ENCODE data around the gene EPHA6.
A peak's percentile ranks its signal among the peaks of the same experiment; 100 is the strongest.
"Not testable (repeated sequence)": the region's sequence is repeated elsewhere in the genome, so short reads cannot be mapped to it uniquely, and the experiment has no call there.

Gene EPHA6

DNA sequence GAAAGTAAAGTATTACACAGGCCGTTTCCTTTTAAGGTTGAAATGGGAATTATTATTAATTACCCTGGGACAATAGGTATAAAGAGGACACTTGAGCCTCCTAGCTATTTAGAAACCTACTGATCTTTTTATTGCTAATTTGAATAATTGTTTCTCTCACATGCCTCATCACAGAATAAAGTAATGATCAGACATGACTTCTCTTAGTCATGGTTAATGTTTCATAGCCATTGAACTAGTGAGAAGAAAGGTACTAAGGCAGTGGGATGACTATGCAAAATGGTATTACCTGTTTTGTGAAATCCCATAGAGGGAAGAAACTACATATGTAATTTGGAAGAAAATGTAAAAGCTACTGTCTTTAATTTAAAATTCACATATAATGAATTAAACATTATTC, 85.6 kb downstream of the EPHA6 start:
- DNase-seq (ENCODE audit: low read depth, low spot score) = no peak

DNA sequence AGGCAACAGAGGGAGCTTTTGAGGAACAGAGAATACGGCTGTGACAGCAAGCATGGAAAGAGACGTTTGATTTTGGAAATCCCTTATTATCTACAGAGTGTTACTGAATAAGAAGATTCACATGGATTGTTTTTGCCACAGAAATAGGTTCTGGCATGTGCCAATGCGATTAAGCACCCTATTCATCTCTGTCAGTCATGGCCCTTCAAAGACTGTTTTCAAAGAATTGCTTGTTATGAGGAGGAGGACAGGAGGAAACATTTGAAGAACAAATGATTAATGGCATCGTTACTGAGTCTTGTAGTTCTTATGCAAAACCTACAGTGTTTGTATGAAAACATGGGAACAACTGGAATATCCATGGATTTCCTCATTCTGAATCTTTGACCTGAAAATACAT, 86.2 kb downstream of the EPHA6 start:
- DNase-seq (ENCODE audit: low read depth, low spot score) = no peak
- H3K27ac ChIP-seq = no peak overlapping the region

More for the DNA sequence above, 85.6 kb downstream of the EPHA6 start:
- H3K27ac ChIP-seq = no peak overlapping the region

DNA sequence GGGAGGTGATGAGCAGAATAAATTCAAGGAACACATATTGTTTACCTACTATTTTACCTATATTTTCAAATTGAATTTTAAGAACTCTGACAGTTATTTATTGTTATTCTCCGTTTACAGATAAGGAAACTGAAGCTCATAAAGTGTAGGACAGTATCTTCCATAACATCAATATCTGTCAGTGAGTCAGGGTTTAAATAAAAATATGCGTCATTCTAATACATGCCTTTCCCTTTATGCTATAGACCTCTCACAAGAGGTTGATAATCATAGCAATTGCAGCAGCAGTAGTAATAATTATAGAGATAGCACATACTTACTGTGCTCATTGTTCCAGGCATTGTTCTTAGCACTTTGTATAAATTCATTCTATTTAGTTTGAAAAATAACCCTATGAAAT, 101.1 kb downstream of the EPHA6 start:
- H3K27ac ChIP-seq = no peak overlapping the region
- no peak for DNase-seq (ENCODE audit: low read depth, low spot score)

DNA sequence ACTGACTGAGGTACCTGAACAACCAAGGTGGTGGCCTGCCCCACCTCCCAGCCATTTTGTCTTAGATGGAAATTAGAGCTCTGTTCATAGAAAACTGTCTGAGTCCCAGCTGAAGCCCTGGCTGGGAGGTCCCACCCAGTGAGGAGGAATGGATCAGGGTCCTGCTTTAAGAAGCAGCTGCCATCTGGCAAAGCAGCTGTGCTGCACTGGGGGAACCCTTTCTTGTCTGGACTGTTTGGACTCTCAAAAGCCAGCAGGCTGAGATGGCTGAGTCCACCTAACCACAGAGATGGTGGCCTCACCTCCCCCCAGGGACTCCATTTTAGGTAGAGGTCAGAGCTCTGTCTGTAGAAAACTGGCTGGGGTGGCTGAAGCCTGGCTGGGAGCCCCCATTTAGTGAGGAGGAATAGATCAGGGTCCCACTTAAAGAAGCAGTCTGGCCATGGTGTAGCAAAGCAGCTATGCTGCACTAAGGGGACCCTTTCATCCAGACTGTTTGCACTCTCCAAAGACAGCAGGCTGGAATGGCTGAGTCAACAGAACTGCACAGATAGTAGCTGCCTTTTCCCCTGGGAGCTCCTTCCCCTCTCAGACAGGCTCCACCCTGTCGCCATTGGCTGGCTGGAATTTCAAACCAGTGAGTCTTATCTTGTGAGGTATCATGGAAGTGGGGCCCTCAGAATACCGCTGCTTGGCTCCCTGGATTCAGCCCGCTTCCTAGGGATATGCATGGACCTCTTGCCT, 116.9 kb downstream of the EPHA6 start:
- DNase-seq (ENCODE audit: low read depth, low spot score) = no peak
- no peak overlapping the region for H3K27ac ChIP-seq

DNA sequence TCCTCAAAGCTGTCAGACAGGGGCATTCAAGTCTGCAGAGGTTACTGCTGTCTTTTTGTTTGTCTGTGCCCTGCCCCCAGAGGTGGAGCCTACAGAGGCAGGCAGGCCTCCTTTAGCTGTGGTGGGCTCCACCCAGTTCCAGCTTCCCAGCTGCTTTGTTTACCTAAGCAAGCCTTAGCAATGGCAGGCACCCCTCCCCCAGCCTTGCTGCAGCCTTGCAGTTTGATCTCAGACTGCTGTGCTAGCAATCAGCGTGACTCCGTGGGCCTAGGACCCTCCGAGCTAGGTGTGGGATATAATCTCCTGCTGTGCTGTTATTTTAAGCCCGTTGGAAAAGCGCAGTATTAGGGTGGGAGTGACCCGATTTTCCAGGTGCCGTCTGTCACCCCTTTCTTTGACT, 127.7 kb downstream of the EPHA6 start:
- not testable (repeated sequence) for H3K27ac ChIP-seq; DNase-seq (ENCODE audit: low read depth, low spot score)

DNA sequence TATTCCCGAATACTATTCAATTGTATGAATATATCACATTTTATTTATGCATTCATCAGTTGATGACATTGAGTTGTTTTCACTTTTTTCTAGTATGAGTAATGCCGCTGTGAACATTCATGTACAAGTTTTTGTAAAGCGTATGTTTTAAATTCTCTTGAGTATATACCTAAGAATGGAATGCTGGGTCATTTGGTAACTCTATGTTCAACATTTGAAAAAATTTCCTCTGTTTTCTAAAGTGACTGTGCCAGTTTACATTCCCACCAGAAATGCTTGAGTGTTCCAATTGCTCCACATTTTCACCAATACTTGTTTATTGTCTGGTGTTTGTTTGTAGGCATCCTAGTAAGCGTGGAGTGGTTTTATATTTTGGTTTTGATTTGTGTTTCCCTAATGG, 144.5 kb downstream of the EPHA6 start:
- peak overlapping the region; percentile 100 for H3K27ac ChIP-seq
- DNase-seq (ENCODE audit: low read depth, low spot score) = no peak

DNA sequence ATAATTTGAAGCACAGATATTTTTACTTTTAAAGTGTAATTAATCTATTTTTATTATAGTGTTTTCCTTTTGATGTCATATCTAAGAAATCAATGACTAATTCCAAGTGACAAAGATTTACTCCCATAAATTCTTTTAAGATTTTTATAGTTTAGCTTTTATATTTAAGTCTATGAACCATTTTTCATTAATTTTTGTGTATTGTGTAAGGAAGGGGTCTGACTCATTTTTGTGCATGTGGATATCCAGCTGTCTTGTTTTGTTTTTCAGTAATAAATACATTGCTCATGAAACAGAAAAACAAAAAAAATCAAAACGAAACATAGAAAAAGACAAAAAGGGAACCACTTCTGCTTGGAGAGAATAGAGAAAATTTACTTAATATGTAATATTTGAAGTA, 145.1 kb downstream of the EPHA6 start:
- peak overlapping the region; percentile 100 for H3K27ac ChIP-seq
- no peak for DNase-seq (ENCODE audit: low read depth, low spot score)

DNA sequence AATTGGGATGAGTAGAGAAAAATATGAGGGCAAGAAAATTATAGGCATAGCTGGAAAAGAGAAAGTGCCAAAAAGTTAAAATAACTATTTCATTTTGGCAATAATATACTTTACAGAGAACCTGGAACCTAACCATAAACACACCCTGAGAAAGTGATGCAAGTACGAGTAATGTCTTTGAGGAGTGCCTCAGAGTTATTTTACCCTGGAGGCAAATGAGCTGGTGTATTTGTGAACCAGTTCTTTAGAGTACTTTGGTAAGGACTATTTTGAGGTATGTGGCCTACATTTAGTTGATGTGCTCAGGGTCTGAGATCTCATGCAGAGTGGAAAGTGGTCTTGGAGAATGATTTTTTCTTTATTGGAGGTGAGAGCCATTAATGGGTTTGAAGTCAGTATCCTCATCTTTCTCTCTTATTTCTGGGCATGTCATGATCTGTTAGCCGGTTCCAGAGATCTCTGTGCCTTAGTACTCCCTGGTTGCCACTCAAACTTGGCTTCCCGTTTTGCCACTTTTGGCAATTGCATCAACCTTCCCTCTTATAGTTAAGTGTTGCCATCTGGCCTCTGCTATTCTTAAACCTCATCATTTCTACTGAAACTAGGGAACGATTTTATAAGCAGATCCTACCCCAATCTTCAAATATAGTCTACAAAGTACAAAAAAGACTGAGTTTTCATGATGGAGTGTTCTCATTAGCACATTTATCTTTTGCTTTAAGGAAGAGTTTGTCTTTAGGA, 145.7 kb downstream of the EPHA6 start:
- peak; percentile 82 for DNase-seq (ENCODE audit: low read depth, low spot score)
- peak overlapping the region; percentile 100 for H3K27ac ChIP-seq

DNA sequence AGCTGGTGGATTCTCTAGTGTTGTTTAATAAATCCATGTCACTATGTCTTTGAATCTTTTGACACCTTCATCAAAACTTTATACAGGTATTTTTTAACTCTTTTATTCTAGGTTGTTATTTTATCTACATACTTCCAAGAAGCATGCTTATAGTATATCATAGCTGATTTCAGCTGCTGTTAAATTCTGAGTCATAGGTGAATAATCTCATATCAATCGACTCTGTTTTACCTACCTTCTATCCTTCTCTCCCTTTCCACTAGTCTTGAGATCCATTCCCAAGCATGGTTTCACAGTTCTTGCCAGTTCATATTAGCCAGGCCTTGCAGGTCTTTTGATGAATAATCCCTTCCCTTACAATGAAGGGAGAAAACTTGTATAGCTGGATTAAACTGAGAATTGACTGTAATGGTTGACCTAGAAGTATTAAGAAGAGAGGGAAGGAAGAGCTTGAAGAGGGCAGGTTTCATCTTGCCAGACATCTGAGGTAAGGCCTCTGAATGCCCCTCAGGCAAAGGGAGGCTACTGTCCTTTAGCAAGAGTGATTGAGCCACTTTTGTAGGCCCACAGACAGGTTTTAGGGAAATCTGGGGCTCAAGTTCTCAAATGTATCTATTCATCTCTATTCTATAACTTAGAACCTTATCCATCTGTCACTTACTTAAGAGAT, 146.4 kb downstream of the EPHA6 start:
- peak; percentile 79 for DNase-seq (ENCODE audit: low read depth, low spot score)
- H3K27ac ChIP-seq = peak overlapping the region; percentile 100

DNA sequence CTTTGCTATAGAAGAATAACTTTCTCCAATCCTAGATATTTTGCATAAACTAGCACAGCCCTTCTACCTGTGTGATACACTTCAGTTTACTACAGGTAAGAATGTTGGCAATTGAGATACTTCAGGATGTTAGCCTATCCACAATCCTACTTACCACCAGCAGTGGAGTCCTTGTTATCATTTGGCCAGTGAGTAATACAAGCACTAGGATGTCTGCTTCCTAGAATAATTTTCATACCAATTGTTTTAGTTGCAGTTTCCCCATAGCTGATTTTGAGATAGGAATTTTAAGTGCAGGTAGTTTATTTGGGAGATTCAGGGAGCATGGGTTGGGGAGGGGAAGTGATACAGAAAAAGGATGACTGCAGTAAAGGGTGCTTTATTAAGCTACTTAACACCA, 147.2 kb downstream of the EPHA6 start:
- H3K27ac ChIP-seq = peak overlapping the region; percentile 100
- no peak for DNase-seq (ENCODE audit: low read depth, low spot score)

DNA sequence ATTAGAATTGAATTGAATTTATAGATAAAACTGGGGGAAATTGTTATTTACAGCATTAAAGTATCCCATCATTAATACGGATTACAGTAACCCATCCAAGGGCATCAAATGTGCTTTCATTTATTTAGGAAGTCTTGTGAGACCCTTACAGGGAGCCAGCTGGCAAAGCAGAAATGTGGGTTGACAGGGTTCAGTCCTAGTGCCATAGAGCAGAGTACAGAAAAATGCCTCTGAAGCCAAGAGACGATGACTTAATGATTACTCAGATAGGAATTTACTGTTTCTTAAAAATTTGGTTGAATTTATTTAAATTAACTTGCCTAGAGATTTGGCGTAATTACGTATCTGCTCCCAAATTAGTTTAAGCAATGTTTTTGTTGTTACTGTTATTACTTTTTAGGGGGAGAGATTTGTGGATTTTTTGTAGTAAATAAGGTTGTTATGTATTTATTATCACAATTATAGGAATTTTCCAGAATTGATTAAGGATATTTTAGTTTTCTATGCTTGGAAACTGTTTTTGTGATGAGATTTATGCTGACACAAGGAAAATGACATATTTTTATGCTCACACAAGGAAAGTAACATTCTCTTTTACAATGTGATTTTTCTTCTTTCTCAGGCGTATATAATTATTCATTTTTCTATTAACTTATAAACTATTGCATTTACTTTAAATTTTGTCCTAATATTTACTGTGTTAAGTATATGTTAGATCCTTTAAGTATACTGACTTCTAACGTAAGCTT, 152.0 kb downstream of the EPHA6 start:
- DNase-seq (ENCODE audit: low read depth, low spot score) = no peak
- peak overlapping the region; percentile 14 for H3K27ac ChIP-seq

DNA sequence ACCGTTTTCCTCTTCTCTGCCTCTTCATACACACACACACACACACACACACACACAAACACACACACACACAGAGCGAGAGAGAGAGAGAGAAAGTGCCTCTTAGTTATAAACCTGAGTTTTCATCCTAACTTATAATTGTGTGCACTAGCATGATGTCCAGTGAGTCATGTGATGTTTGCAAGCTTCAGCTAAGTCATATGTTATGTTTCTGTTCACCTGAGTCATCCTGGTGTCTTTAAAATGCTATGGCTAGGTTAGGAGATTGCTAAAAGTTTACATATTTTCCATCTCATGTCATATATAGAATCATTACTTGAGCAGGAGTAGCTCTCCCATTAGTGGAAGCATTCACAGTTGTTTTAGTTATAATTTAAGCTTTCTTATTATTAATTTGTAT, 155.8 kb downstream of the EPHA6 start:
- H3K27ac ChIP-seq = peak overlapping the region; percentile 66

DNA sequence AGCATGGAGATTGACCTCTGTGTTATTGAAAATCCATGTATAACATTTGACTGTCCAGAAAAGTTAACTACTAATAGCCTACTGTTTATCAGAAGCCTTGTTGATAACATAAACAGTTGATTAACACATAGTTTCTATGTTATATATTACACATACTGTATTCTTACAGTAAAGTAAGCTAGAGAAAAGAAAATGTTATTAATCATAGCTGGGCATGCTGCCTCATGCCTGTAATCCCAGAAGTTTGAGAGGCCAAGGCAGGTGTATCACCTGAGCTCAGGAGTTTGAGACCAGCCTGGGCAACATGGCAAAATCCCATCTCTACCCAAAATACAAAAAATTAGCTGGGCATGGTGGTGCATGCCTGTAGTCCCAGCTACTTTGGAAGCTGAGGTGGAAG, 163.3 kb downstream of the EPHA6 start:
- no peak for DNase-seq (ENCODE audit: low read depth, low spot score)

More for the DNA sequence above, 155.8 kb downstream of the EPHA6 start:
- peak; percentile 56 for DNase-seq (ENCODE audit: low read depth, low spot score)

DNA sequence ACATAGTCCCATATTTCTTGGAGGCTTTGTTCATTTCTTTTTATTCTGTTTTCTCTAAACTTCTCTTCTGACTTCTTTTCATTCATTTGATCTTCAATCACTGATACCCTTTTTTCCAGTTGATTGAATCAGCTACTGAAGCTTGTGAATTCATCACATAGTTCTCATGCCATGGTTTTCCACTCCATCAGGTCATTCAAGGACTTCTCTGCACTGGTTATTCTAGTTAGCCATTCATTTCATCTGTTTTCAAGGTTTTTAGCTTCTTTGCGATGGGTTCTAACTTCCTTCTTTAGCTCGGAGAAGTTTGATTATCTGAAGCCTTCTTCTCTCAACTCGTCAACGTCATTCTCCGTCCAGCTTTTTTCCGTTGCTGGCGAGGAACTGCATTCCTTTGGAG, 169.3 kb downstream of the EPHA6 start:
- DNase-seq (ENCODE audit: low read depth, low spot score); H3K27ac ChIP-seq: not testable (repeated sequence)

More for the DNA sequence above, 163.3 kb downstream of the EPHA6 start:
- H3K27ac ChIP-seq = no peak overlapping the region

DNA sequence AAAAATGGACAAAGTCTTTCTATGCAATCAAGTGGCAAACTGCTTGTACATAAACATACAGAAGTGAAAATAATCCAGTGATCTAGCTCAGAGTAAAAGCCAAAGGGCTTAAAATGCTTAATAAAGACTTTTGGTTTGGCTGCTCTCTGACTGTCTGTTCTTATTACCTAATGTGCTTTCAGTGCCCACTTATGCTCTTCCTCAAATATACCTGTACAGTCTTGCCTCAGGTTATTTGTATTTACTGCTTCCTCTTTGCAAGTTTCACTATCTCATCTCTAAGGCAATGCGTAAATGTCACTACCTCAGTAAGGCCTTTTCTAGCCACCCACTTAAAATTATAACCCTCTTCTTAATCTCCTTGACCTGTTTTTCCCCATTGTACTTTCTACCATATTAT, 171.8 kb downstream of the EPHA6 start:
- DNase-seq (ENCODE audit: low read depth, low spot score) = no peak
- H3K27ac ChIP-seq = no peak overlapping the region

DNA sequence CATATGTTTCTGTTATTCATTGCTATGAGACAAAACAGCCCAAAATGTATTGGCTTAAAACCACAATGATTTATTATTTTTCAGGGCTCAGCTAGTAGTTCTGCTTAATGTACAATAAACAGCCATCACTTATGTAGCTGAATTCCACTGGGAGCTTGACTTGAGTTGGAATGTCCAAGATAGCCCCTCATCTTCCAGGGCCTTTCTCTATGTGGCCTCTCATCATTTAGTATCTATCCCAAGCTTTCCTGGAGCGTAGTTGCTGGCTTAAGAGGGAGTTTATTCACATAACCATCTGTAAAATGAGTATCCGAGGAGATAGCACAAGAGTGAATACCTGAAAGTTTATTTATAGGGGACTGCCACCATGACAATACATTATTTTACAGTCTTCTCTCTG, 176.8 kb downstream of the EPHA6 start:
- no peak overlapping the region for H3K27ac ChIP-seq
- DNase-seq (ENCODE audit: low read depth, low spot score) = no peak

DNA sequence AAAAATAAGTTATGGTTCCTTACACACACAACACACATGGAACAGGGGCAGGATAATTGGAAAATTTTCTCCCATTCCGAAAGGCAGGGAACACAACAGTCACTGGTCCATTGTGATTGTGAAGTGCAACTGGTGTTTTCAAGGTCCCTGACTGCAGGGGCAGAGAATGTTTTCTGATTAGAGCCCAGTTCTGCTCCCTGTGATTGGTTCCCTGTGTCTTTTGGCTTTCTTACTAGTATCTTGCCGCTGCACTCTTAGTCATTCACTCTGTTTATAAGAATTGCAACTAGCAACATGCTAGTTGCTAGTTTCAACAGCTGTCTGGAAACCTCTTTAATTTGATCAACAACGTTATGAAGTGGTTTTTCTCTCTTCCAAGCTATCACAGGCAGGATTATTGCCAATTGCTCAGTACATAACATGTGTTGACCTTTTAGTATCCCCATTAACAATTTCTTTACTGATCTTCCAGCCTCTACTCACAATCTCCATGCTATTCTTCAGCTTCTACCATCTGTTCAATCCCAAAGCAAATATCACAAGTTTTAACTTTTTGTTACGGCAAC, 177.5 kb downstream of the EPHA6 start:
- no peak overlapping the region for H3K27ac ChIP-seq
- DNase-seq (ENCODE audit: low read depth, low spot score) = no peak

DNA sequence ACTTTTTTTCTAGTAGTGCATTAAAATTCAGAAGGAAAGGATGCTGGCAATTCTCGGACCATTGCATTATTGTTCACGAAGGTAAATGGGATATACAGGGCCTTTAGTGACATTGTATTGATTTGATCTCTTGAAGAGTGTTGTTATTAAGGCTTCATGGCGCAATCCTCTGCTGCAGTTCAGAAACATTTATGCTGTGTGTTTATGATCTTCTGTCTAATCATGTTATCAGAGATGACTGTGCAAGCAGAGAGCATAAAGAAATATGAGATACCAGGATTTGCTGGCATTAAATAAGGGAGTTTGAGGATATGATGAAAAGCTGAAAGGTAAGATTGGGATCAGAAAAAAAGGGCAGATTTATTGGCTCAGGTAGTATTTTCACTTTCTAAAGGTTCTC, 180.6 kb downstream of the EPHA6 start:
- no peak overlapping the region for H3K27ac ChIP-seq
- DNase-seq (ENCODE audit: low read depth, low spot score) = no peak

DNA sequence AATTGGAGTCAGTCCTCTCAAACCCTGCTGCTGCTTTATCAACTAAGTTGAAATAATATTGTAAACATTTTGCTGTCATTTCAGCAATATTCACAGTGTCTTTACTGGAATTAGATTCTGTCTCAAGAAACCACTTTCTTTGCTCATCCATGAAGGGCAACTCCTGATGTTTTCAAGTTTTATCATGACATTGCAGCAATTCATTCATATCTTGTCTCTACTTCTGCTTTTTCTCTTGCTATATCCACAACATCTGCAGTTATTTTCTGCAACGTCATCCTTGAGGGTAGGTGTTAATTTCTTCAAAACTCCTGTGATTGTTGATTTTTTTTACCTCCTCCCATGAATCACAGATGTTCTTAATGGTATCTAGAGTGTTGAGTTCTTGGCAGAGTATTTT, 181.6 kb downstream of the EPHA6 start:
- H3K27ac ChIP-seq = no peak overlapping the region
- DNase-seq (ENCODE audit: low read depth, low spot score) = no peak

DNA sequence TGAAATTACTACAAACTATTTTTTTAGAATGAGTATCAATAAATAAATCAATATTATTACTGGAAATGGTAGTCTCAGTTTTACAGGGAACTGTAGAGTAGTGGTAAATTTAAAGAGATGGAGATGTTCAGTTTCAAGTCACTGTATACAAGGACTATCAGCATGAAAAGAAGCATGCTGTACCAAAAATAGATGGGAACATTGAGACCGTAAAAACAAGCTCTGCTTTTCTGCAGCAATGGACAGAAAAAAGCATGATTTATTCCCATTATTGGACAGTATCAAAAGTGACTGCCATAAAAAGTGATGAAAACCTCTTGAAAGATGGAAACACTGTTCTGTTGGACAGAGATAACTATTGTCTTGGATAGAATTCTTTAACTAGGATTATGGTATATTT, 187.2 kb downstream of the EPHA6 start:
- H3K27ac ChIP-seq = no peak overlapping the region
- DNase-seq (ENCODE audit: low read depth, low spot score) = no peak

Data from epithelial cell of prostate (primary cell).